Loucy (cell line): ENCODE data around the gene NOXA1.

Experiments used
- H2AFZ ChIP-seq: fragments of 200-600 bp; sonication (generic); 2 replicates; pipeline ENCODE4 v1.6.0; 2016; ENCODE audit warnings: antibody characterized with exemption, mild to moderate bottlenecking, low read length, moderate library complexity
- H3F3A ChIP-seq: fragments of 200-600 bp; 2 replicates; pipeline ENCODE4 v1.6.0; 2016; ENCODE audit warnings: antibody characterized with exemption, low read depth, mild to moderate bottlenecking
- H3K27me3 ChIP-seq: fragments of 200-600 bp; sonication (generic); 2 replicates; pipeline ENCODE4 v1.6.1; 2014; ENCODE audit warnings: low read length, mild to moderate bottlenecking; ENCODE audit not compliant: insufficient read depth, poor library complexity, severe bottlenecking
- H3K36me3 ChIP-seq: fragments of 200-600 bp; sonication (generic); 2 replicates; pipeline ENCODE4 v1.6.1; 2016; ENCODE audit warnings: low read length; ENCODE audit not compliant: insufficient read depth
- H3K4me1 ChIP-seq: fragments of 200-600 bp; sonication (generic); 2 replicates; pipeline ENCODE4 v1.5.1; 2014; ENCODE audit warnings: low read length, mild to moderate bottlenecking; ENCODE audit not compliant: insufficient read depth, poor library complexity, severe bottlenecking
- H3K4me2 ChIP-seq: fragments of 200-600 bp; sonication (generic); 2 replicates; pipeline ENCODE4 v1.6.0; 2014; ENCODE audit warnings: antibody characterized with exemption, low read length, low read depth, mild to moderate bottlenecking; ENCODE audit not compliant: poor library complexity, severe bottlenecking
- H3K4me3 ChIP-seq: fragments of 200-600 bp; sonication (generic); 2 replicates; pipeline ENCODE4 v1.5.1; 2014; ENCODE audit warnings: low read length, mild to moderate bottlenecking, mixed read lengths; ENCODE audit not compliant: poor library complexity, severe bottlenecking
- H3K79me2 ChIP-seq: fragments of 200-600 bp; sonication (generic); 2 replicates; pipeline ENCODE4 v1.6.1; 2014; ENCODE audit warnings: low read length; ENCODE audit not compliant: insufficient read depth
- H3K9ac ChIP-seq: fragments of 200-600 bp; sonication (generic); 2 replicates; pipeline ENCODE4 v1.6.0; 2014; ENCODE audit warnings: mild to moderate bottlenecking, low read depth, low read length, moderate library complexity; ENCODE audit not compliant: poor library complexity, severe bottlenecking
- H3K9me2 ChIP-seq: fragments of 200-600 bp; sonication (generic); replicated peaks from 2 replicates; pipeline ENCODE4 v1.6.1; 2016; ENCODE audit warnings: low read depth, low read length, mixed read lengths
- H3K9me3 ChIP-seq: fragments of 200-600 bp; sonication (generic); 2 replicates; pipeline ENCODE4 v1.6.1; 2014; ENCODE audit warnings: mild to moderate bottlenecking, antibody characterized with exemption, low read length, low read depth; ENCODE audit not compliant: insufficient read depth
- H4K20me1 ChIP-seq: fragments of 200-600 bp; sonication (generic); 2 replicates; pipeline ENCODE4 v1.6.0; 2014; ENCODE audit warnings: antibody characterized with exemption, low read length, mild to moderate bottlenecking; ENCODE audit not compliant: insufficient read depth, poor library complexity, severe bottlenecking
- CTCF ChIP-seq: fragments of 200-600 bp; sonication (generic); conservative IDR thresholded peaks from 2 replicates; pipeline ENCODE4 v1.5.1; 2014; ENCODE audit warnings: mild to moderate bottlenecking, antibody characterized with exemption, low read length
- EZH2phosphoT487 ChIP-seq: fragments of 200-600 bp; IDR thresholded peaks from 2 replicates; pipeline ENCODE4 v1.6.1; 2018; ENCODE audit warnings: antibody characterized with exemption, mild to moderate bottlenecking, moderate library complexity, borderline replicate concordance

Gene NOXA1

GRCh38 chr9:137459152-137459600 is 36.0 kb downstream of the NOXA1 start, which contains the start of gene NSMF:
NSMF (minus strand) TSS chr9:137459334; CDS start chr9:137459102, 232 bp downstream.
- Histone ChIP-seq H3K9ac (no peak within 1 kb of the TSS), H3K27me3 (no peaks in the 10 kb centered on the region), H3K9me2 (no peaks in the 10 kb centered on the region), H3K36me3 (no peaks in the 10 kb centered on the region), H2AFZ (no peak within 1 kb of the TSS), H3K9me3 (no peaks in the 10 kb centered on the region), H3F3A (no peaks in the 10 kb centered on the region), H3K4me1 (no peaks in the 10 kb centered on the region), H3K4me2 (no peak within 1 kb of the TSS), H4K20me1 (no peaks in the 10 kb centered on the region), H3K4me3 (no peak within 1 kb of the TSS), H3K79me2 (no peaks in the 10 kb centered on the region)
- TF ChIP-seq EZH2phosphoT487 = no peak
- TF ChIP-seq CTCF = no peak

DNA sequence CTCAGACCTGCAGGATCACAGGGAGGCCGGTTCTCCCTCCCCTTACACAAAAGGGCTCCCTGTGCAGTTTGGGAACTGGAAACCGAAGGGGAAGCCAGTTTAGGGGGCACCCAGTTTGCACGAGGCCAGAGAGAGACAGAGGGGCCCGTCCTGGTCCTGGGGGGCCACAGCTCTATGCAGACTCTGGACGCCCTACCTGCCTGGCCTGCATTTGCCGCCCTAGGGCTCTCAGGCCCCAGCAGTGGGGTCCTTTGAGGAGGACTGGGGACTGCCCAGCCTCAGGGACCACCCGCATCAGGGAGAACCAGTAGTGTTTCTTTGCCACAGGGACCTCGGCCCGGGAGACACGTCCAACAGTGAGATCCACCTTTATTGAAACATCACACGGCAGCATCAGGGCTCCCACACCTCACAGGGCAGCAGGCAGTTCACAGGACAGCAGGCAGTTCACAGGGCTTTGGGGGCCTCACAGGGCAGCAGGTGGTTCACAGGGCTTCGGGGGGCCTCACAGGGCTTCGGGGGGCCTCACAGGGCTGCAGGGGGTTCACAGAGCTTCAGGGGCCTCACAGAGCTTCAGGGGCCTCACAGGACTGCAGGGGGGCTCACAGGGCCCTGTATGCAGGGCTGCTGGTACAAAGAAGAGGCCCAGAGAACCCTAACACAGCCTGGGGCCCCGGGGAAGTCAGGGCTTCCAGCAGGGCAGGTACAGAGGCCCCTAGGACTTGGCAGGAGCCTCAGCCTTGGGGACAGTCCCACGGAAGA is 36.6 kb downstream of the NOXA1 start:
- no peaks in the 10 kb centered on the region for H3K27me3 ChIP-seq
- H3K9ac ChIP-seq = no peak overlapping the region
- no peaks in the 10 kb centered on the region for H3K36me3 ChIP-seq
- no peaks in the 10 kb centered on the region for H3K4me1 ChIP-seq
- no peak overlapping the region for H3K4me3 ChIP-seq
- H3K9me2 ChIP-seq = no peaks in the 10 kb centered on the region
- no peaks in the 10 kb centered on the region for H3K79me2 ChIP-seq
- H2AFZ ChIP-seq = no peak overlapping the region
- no peaks in the 10 kb centered on the region for H4K20me1 ChIP-seq
- no peaks in the 10 kb centered on the region for H3F3A ChIP-seq
- no peaks in the 10 kb centered on the region for H3K9me3 ChIP-seq
- H3K4me2 ChIP-seq = no peak overlapping the region
- TF ChIP-seq CTCF (no peak), EZH2phosphoT487 (no peak)

GRCh38 chr9:137460363-137461315 is 37.4 kb downstream of the NOXA1 start:
- Histone ChIP-seq H3K4me3 (no peak overlapping the region), H4K20me1 (no peaks in the 10 kb centered on the region), H3K9me2 (no peaks in the 10 kb centered on the region), H3F3A (no peaks in the 10 kb centered on the region), H3K4me2 (no peak overlapping the region), H3K36me3 (no peaks in the 10 kb centered on the region), H3K9ac (no peak overlapping the region), H3K79me2 (no peaks in the 10 kb centered on the region), H3K27me3 (no peaks in the 10 kb centered on the region), H3K4me1 (no peaks in the 10 kb centered on the region), H2AFZ (no peak overlapping the region), H3K9me3 (no peaks in the 10 kb centered on the region)
- no peak for TF ChIP-seq EZH2phosphoT487
- TF ChIP-seq CTCF = no peak
